CD4-positive, alpha-beta T cell treated with Interleukin-15 for 4 hours (primary cell): Measurements from ENCODE around the gene SLC9C1.

ENCODE experiments used
- DNase-seq: peaks from one replicate; pipeline ENCODE4 v3.0.0-alpha.2; 2020; ENCODE audit warnings: low spot score

SLC9C1 gene

DNA sequence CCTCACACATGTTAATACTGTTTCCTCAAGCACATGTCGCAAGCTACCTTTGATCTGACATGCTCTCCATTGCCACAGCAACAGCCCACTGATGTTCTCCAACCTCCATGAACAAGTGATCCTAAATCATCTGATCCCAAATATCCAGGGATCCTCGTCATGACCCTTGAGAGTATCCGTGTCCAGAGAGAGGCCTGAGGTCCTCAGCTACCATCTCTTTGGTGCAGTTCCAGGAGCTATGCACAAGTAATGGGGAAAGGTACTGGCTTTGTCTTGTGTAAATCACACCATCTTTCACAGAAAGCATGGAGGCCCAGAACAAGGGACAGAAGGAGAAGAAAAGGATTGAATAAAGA lies 163.4 kb downstream of the SLC9C1 start:
- DNase-seq = no peak

GRCh38 chr3:112129925-112130637 lies 163.9 kb downstream of the SLC9C1 start:
- DNase-seq = no peak

DNA sequence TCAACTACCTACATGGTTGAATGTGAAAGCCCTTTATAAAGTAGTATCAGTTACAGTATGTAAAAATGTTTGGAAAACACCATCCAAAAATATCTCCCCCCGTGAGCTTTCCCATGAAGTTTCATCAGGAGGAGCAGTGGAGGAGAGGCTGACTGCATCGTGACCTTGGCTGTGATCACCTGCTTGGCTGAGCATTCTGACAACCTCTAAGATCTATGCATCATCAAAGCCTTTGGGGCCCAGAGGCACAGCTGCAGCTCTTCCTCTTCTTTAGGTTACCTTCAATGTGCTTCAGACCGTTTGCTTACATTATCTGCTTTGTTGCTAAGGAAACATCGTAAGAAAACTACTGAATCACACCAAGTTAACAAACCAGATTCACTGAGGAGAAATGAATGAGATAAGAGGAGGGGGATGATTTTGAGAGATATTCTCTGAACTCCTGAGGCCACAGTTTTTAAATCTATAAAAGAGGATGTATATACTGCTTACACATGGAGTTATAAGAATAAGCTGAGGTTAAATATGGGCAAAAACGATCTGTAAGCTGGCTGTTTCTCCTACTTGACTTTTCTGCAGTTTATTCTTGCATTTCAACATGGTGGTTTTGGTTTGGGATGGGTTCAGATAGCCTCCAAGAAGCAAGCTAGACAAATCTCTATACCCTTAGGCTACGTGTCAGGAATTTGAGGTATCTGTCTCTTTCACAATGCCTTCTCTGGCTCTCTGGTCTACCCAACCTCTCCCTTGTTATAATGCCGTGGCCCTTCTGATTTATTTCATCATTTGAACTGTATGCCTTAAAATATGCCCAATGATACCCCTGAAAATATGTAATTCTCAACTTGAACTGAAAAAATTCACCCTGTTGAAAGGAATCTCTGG lies 164.9 kb downstream of the SLC9C1 start:
- DNase-seq = peak; percentile 81

DNA sequence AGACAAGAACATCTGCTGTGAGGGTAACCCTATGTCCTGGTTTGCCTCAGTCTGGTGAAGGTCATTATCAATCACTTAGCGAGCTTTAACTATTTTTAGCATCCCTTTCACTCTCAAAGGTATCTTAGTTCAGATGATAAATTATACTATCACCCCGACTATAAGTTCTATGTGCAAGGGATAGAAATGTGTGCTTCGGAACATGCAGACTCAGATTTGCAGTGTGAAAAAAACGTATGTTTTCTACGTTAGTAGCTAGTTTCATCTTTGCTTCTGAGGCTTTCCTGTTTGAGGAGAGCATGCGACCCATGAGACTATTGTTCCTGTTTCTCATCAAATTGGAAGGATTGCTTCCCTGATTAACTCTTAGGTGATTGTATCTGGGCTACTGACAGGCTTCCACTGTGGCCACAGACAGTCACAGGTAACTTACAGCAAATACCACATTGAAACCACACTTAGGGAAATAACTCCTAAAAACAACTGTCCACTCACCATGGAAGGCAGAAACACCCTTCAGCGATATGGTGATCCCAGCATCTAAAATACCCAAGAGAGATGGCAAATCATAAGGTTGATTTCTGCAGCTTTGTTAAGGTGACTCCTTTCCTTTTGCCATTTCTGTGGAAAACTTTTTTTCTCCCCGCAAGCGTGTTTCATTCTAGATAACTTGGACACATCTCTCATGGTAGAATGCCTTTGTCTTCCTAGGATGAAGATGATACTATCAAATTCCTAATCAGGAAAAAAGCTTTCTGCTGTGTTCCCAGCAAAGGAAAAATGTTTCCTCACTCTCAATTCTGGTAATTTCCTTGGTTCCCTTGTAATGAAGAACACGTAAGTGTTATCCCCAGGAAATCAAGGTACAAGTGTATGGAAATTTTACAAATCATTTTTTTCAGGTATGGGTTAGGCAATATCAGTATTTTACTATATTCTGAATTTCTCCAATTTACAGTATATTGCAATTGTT lies 166.2 kb downstream of the SLC9C1 start:
- DNase-seq = no peak

GRCh38 chr3:112126511-112126911 lies 167.5 kb downstream of the SLC9C1 start:
- no peak for DNase-seq

- DNase-seq = no peak
Observed at GRCh38 chr3:112124907-112125607, 169.0 kb downstream of the SLC9C1 start.

GRCh38 chr3:112123548-112123947 lies 170.5 kb downstream of the SLC9C1 start:
- DNase-seq = no peak

- DNase-seq = no peak
Observed at GRCh38 chr3:112122870-112123269, 171.1 kb downstream of the SLC9C1 start.

DNA sequence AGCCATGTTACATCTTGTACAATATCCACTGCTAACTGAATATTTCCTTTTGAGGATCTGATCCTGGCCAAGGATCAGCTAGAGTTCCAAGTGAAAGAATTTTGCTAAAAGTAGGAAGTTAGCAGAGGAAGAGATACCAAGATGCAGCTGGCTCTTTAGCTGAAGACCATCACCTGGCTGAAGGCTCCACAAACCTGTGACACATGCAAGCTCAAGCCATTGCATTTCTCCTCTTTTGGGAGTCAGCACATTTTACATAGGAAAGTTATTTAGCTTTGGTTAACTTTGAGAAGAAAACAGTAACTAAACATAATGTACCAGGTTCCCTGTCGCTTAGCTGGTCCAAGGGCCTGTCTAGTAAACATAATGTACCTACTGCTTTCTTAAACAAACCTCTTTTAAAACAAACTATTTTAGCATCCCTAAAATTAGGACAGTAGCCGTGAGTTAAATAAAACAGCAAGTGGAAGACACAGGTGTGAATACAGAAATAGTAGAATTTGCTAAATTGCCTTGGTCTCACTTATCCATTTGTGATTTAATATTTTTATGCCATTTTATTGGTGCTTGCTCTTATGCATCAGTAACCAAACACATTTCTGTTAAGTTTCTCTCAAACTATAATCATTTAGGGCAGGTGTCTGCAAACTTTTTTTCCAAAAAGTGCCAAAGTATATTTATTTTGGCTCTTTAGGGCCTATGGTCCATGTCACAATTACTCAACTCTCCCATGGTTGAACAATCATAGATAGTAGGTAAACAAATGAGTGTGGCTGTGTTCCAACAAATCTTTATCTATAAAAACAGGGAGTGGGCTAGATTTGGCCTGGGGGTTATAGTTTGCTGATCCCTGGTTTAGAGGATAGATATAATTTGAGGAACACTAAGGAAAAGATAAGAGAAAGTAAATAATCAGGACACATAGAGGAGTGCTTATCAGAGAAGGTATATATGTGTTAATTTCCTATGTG lies 172.2 kb downstream of the SLC9C1 start:
- DNase-seq = no peak

GRCh38 chr3:112119962-112120836 lies 173.8 kb downstream of the SLC9C1 start:
- no peak for DNase-seq

DNA sequence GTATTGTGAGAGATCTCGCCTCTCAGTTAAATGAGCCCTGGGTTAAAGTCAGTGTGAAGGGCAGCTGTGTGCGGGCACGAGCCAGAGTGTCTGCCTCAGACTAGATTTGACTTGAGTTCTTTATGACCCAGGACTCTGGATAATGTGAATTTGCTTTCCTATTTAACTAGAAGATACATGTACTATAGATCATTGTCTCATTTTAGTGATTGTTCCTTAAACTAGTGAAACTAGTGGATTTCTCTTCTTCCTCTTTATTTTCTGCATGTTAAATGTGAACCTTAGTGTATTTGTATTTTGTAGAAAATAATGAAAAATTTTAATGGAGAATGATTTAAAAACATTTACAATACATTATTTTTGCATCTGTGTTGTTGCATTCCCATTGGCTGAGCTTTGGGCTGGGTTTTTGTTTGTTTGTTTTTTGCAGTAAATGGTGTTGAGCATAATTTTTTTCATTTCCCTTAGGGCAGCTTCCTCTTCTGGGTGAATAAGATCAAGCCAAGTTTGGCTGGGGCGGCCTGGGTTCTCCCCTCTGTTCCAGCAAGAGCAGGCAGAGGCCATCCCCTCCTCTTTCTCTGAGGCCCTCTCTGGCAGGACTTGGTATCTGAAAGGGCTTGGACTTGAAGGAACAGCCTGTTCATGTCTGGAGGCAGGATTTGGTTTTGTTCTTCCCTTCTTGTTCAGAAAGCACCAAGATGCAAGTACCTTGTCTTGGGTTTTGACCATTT lies 176.0 kb downstream of the SLC9C1 start:
- no peak for DNase-seq

DNA sequence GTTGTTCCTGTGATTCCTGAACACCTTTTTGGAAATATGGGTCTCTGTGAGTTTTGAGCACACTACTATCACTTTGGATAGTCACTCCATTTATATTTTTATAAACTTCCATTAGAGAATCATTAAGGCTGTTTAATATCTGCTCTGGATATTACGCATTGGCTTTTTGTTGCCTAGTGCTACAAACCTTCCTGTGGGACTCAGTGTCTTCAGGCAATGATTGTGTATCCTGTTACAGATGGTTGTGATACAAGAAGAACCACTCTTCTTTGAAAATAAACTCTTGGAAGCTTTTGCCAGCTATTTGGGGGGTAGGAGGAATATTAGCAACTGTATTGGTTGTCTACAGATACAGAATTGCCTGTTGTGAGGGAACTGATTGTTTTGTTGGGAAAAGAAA lies 176.6 kb downstream of the SLC9C1 start:
- no peak for DNase-seq

DNA sequence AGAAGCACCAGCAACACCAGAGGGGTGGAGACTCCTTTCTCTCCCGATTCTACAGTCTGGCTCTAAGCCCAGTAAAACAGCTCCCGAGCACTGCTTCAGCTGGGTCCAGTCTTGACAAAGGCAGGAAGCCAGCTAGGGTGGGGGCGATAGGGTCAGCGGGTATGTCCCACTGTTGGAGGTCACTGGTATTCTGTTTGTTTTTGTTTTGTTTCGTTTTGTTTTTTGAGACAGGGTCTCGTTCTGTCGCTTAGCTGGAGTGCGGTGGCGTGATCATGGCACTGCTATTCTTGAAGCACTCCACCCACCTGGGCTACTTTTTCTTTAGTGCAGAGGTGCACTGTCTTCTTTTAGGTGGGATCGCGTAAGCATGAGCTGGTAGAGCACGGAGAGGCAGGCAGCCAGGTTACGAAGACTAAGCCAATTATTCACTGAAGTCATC lies 177.2 kb downstream of the SLC9C1 start:
- no peak for DNase-seq

GRCh38 chr3:112115806-112116383 lies 178.1 kb downstream of the SLC9C1 start:
- DNase-seq = no peak

- DNase-seq = no peak
Observed at GRCh38 chr3:112115161-112115739, 178.8 kb downstream of the SLC9C1 start.

DNA sequence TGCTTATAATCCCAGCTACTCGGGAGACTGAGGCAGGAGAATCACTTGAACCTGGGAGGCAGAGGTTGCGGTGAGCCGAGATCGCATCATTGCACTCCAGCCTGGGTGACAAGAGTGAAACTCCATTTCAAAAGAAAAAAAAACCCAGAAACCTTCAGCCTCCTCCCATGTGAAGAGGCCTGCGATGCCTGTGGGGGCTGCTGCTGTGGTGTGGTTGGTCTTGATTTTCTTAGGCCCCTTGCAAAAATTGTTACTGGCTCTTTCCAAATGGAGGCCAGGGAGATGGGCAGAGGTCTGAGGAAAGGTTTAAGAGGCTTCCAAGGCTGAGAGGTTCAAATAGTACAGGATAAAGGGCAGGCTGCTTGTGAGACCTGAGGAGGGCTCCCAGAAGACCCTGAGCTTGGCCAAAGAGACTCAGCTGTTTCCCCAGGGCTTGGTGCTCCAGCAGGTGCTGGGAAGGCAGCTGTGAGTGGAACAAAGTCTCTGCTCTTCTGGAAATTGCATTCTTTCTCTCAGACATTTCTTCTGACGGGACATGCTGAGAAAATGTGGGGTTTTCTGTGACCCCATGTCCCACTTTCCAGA lies 179.3 kb downstream of the SLC9C1 start:
- DNase-seq = no peak

DNA sequence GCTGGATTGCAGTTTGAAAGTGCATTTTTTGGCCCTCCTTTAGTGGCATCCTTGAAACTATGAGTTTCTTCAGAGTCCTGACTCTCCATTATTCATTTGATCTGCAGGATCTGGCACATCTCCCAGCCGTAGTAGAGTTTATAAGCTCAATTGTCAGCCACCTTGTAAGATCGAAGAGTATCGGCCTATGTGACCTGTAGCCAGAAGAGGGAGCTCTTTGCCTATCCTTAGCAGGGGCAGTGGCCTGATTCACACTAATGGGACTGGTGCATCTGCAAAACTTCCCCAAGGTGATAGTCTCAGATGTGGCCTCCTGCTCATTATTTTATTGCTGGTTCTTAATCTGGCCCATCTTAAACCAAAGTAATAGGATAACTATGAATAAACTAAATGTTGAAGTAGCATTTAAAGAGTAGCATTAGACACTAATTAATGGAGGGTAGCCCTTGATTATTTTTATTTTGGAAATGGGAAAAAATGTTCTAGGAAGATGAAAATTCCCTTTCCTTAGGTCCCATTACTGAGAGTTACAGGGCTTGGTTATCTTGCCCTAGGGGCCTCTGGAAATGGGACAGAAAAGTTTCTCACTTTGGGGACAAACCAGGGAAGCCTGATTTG lies 182.1 kb downstream of the SLC9C1 start:
- peak; percentile 83 for DNase-seq
